GM12878 (cell line): ENCODE results near the gene KIF26A. TPM values are rescaled to one million over a fixed set of nuclear protein-coding genes. Genes with fewer than 3 reads are reported as not detected.

ENCODE experiments used
- ATAC-seq: fragments of 200-7000 bp; cut with Tn5 transposase; 3 replicates; pipeline ENCODE4 v1.9.1; 2020; ENCODE audit warnings: mild to moderate bottlenecking, moderate library complexity
- BruUV-seq: library from RNA; stranded (reverse); fragments of 400-500 nt; replicated peaks from 2 replicates; lab custom pipeline; 2021; lab: Mats Ljungman, UMichigan
- CTCF ChIA-PET: fragments of 300-600 bp; sonication (Branson Sonifier 250); formaldehyde crosslinking; extraction: SDS; loops from one replicate; lab custom pipeline; 2021; ENCODE audit warnings: inconsistent platforms; lab: Yijun Ruan, JAX
- POLR2A ChIA-PET: fragments of 350-600 bp; formaldehyde crosslinking; extraction: SDS; loops from one replicate; lab custom pipeline; 2021; ENCODE audit warnings: inconsistent platforms; lab: Charles Lee
- RAD21 ChIA-PET: fragments of 300-600 bp; sonication (Branson Sonifier 250); formaldehyde crosslinking; loops from one replicate; lab custom pipeline; 2023; ENCODE audit warnings: antibody characterized with exemption; ENCODE audit not compliant: unreplicated experiment; lab: Charles Lee
- SMC1A ChIA-PET: fragments of 300-600 bp; sonication (Branson Sonifier 250); formaldehyde crosslinking; loops from one replicate; lab custom pipeline; 2023; ENCODE audit not compliant: unreplicated experiment, uncharacterized antibody; lab: Charles Lee
- DNase-seq: peaks from one replicate; pipeline ENCODE4 v3.0.0-alpha.2; 2011; ENCODE audit warnings: low read depth, low spot score
- FAIRE-seq: peaks from 3 replicates; lab custom pipeline; 2011; peaks lifted over from hg19 to GRCh38; lab: Jason Lieb, UNC
- H2AFZ ChIP-seq: 2 replicates; pipeline ENCODE4 v1.6.0; 2011; ENCODE audit warnings: low read depth, low read length, control low read depth; ENCODE audit not compliant: control insufficient read depth
- H3K27ac ChIP-seq: 2 replicates; pipeline ENCODE4 v1.5.1; 2011; ENCODE audit warnings: control low read depth; ENCODE audit not compliant: control insufficient read depth, insufficient read depth
- H3K27me3 ChIP-seq, 2 experiments: replicated peaks in 1 of 2; 2 replicates each; pipeline versions ENCODE4 v1.6.0 to v1.6.1; 2011; ENCODE audit warnings: low read length in 1 of 2; ENCODE audit not compliant: control insufficient read depth in 2 of 2, insufficient read depth in 2 of 2
- H3K36me3 ChIP-seq, 2 experiments: 2 replicates each; pipeline ENCODE4 v1.5.1; 2011; ENCODE audit warnings: low read length in 1 of 2; ENCODE audit not compliant: control insufficient read depth in 2 of 2, insufficient read depth in 2 of 2
- H3K4me1 ChIP-seq: 2 replicates; pipeline ENCODE4 v1.6.1; 2011; ENCODE audit warnings: mild to moderate bottlenecking, low read length, moderate library complexity, mixed read lengths; ENCODE audit not compliant: control insufficient read depth, insufficient read depth
- H3K4me2 ChIP-seq: 2 replicates; pipeline ENCODE4 v1.6.0; 2011; ENCODE audit warnings: control low read depth; ENCODE audit not compliant: control insufficient read depth, insufficient read depth
- H3K4me3 ChIP-seq: fragments of 200-600 bp; sonication (generic); 2 replicates; pipeline ENCODE4 v1.5.1; 2016
- H3K79me2 ChIP-seq: 2 replicates; pipeline ENCODE4 v1.6.0; 2011; ENCODE audit warnings: low read length; ENCODE audit not compliant: control insufficient read depth, insufficient read depth
- H3K9ac ChIP-seq: 2 replicates; pipeline ENCODE4 v1.8.0; 2011; ENCODE audit warnings: low read length, control low read depth, mixed read lengths; ENCODE audit not compliant: control insufficient read depth, insufficient read depth
- H3K9me3 ChIP-seq: replicated peaks from 3 replicates; pipeline ENCODE4 v1.5.1; 2011; ENCODE audit warnings: mild to moderate bottlenecking, low read length; ENCODE audit not compliant: control insufficient read depth, insufficient read depth
- H4K20me1 ChIP-seq: 2 replicates; pipeline ENCODE4 v1.6.0; 2011; ENCODE audit not compliant: control insufficient read depth, insufficient read depth
- CREB1 ChIP-seq: IDR thresholded peaks from 2 replicates; pipeline ENCODE4 v1.6.1; 2012; ENCODE audit warnings: low read depth, mild to moderate bottlenecking, inconsistent platforms
- EGR1 ChIP-seq, 2 experiments: IDR thresholded peaks; 1 replicate in 1 of 2; 2 replicates in 1 of 2; pipeline ENCODE4 v1.6.1; 2011 to 2012; ENCODE audit warnings: low read depth in 2 of 2, low read length in 2 of 2, borderline replicate concordance in 1 of 2, mild to moderate bottlenecking in 1 of 2, moderate library complexity in 1 of 2
- ESRRA ChIP-seq: IDR thresholded peaks from 2 replicates; pipeline ENCODE4 v1.6.1; 2012; ENCODE audit warnings: mild to moderate bottlenecking, low read length, improper control_type of control experiment
- HDAC2 ChIP-seq: fragments of 200-600 bp; sonication (generic); IDR thresholded peaks from 2 replicates; pipeline ENCODE4 v1.6.1; 2017
- IRF4 ChIP-seq: IDR thresholded peaks from 2 replicates; pipeline ENCODE4 v1.6.1; 2011; ENCODE audit warnings: low read depth, low read length
- MTA3 ChIP-seq: IDR thresholded peaks from 2 replicates; pipeline ENCODE4 v1.6.1; 2012; ENCODE audit warnings: low read length, inconsistent platforms, borderline replicate concordance
- NFYB ChIP-seq: IDR thresholded peaks from 2 replicates; pipeline ENCODE4 v1.6.1; 2011; ENCODE audit warnings: low read depth, mild to moderate bottlenecking, low read length, improper control_type of control experiment, moderate library complexity; ENCODE audit not compliant: insufficient read depth
- POLR2AphosphoS2 ChIP-seq: IDR thresholded peaks from 2 replicates; pipeline ENCODE4 v1.6.1; 2011; ENCODE audit warnings: low read depth, mild to moderate bottlenecking, low read length, improper control_type of control experiment, moderate library complexity
- RB1 ChIP-seq: fragments of 450-650 bp; formaldehyde crosslinking; IDR thresholded peaks from 2 replicates; pipeline ENCODE4 v1.6.1; 2017; ENCODE audit warnings: mild to moderate bottlenecking, borderline replicate concordance
- RUNX3 ChIP-seq: IDR thresholded peaks from 2 replicates; pipeline ENCODE4 v1.6.1; 2012; ENCODE audit warnings: low read length, inconsistent platforms
- SMAD1 ChIP-seq: fragments of 450-650 bp; IDR thresholded peaks from 2 replicates; pipeline ENCODE4 v1.6.1; 2018; ENCODE audit warnings: mild to moderate bottlenecking, low read depth; ENCODE audit not compliant: partially characterized antibody
- STAT3 ChIP-seq: IDR thresholded peaks from 2 replicates; pipeline ENCODE4 v1.6.1; 2011; ENCODE audit warnings: low read depth, low read length, improper control_type of control experiment
- SUZ12 ChIP-seq: fragments of 200-600 bp; sonication (generic); IDR thresholded peaks from one replicate; pipeline ENCODE4 v1.6.1; 2018; ENCODE audit warnings: antibody characterized with exemption, mild to moderate bottlenecking; ENCODE audit not compliant: unreplicated experiment
- TCF3 ChIP-seq: IDR thresholded peaks from 2 replicates; pipeline ENCODE4 v1.6.1; 2012; ENCODE audit warnings: low read depth, mild to moderate bottlenecking, low read length, borderline replicate concordance; ENCODE audit not compliant: insufficient read depth
- WRNIP1 ChIP-seq: IDR thresholded peaks from 2 replicates; pipeline ENCODE4 v1.6.1; 2011; ENCODE audit warnings: low read depth, low read length, improper control_type of control experiment, borderline replicate concordance
- WGBS: methylation state at CpG from one replicate; pipeline ENCODE4 v1.1.6; 2016; ENCODE audit warnings: low lambda C conversion rate; ENCODE audit not compliant: insufficient replicate concordance, insufficient coverage; ENCODE audit errors: missing lambda C conversion rate; 5-methylcytosine and 5-hydroxymethylcytosine counted together
- in situ Hi-C: fragments of 300-500 bp; cut with MboI; formaldehyde crosslinking; loops from 9 replicates; pipeline ENCODE4 v1.14.3; 2018; ENCODE audit warnings: mixed read lengths
- intact Hi-C: fragments of 100-400 bp; cut with micrococcal nuclease; formaldehyde crosslinking; loops from one replicate; pipeline ENCODE4 v1.14.2; 2022; ENCODE audit not compliant: unreplicated experiment
- polyA plus RNA-seq, 11 experiments: library from polyadenylated mRNA; depleted of rRNA in 4 of 11; unstranded in 6 of 11; stranded (reverse) in 5 of 11; fragments of >200 nt; fragmentation: Nextera tagmentation in 4 of 11; fragmentation: Illumina TruSeq in 1 of 11; extraction: Ambion mirVana in 4 of 11; extraction: Trizol in 1 of 11; gene quantifications; 1 replicate in 1 of 11; 2 replicates in 10 of 11; pipeline versions ENCODE4 v1.2.1 to v1.2.3, GENCODE V29; 2011 to 2016; ENCODE audit warnings: inconsistent platforms in 2 of 11, missing spikeins in 2 of 11, low read depth in 1 of 11
- total RNA-seq, 4 experiments: library from RNA; depleted of rRNA in 3 of 4; stranded (reverse); fragments of >200 nt in 3 of 4; fragmentation: Illumina TruSeq in 1 of 4; extraction: Trizol in 1 of 4; gene quantifications; 2 replicates each; pipeline versions ENCODE4 v1.2.1 to v1.2.3, GENCODE V29; 2013 to 2021
- TF ChIP-seq, protein P1 (sequence below): fragments of 450-650 bp; IDR thresholded peaks from 2 replicates; pipeline ENCODE4 v1.6.1; 2017; ENCODE audit warnings: mild to moderate bottlenecking
- TF ChIP-seq, protein P2 (sequence below): IDR thresholded peaks from 2 replicates; pipeline ENCODE4 v1.6.1; 2011; ENCODE audit warnings: low read depth, low read length, improper control_type of control experiment, borderline replicate concordance

KIF26A gene
- total and polyA plus RNA-seq, 10 of the 15 experiments (the other 5 are each of a cell fraction or from before 2014, with no cell fraction given): 0.05 TPM; not detected in 9

DNA sequence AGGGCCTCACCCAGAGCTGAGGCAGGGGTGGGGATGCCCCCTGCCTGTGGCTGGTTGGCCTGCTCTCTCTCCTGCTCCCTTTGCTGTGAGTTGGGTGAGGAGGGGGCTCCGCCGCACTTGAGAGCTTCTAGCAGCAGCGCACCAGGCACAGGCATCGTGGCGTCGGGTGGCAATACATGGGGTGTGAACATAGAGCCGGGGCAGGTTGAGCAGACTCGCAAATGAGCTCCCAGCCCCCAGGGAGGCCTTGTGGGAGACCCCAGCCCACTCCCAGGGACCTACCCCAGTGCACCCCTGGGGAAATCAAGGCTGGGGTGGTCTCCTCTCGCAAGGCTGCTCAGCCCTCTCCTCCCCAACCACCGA is 54.5 kb downstream of the KIF26A start:
- H3K9me3 ChIP-seq: no peaks in the 10 kb centered on the region
- no peak overlapping the region for H2AFZ ChIP-seq
- no peak overlapping the region for H3K4me2 ChIP-seq
- ChIA-PET RAD21 (no interaction called here), POLR2A (no interaction called here)
- no peaks in the 10 kb centered on the region for H3K79me2 ChIP-seq
- intact Hi-C loops: no loop called here
- no TSS peak for BruUV-seq
- H4K20me1 ChIP-seq: no peaks in the 10 kb centered on the region
- peaks cover 5% of the 10 kb centered on the region; the same call in 1 of the 2 replicates for H3K4me1 ChIP-seq
- no peaks in the 10 kb centered on the region for H3K36me3 ChIP-seq
- 48% methylated on average over 9 of the region's 10 CpGs for WGBS
- FAIRE-seq: no peak
- ATAC-seq: no peak
- H3K27me3 ChIP-seq: no peaks in the 10 kb centered on the region
- DNase-seq: no peak
- in situ Hi-C loops: no loop called here
- TF ChIP-seq RB1 (no peak), SUZ12 (no peak), WRNIP1 (no peak), EGR1 (IDR thresholded peaks at IDR 0.05; ENCODE audit: borderline replicate concordance in 1 of 2, low read depth in 2 of 2, low read length in 2 of 2) (no peak), SMAD1 (no peak)
- TF ChIP-seq, all 136 proteins: peak for 0
- ChIA-PET CTCF (no interaction called here), SMC1A (no interaction called here)
- Histone ChIP-seq H3K4me3 (no peak overlapping the region), H3K27ac (no peak overlapping the region), H3K9ac (no peak overlapping the region)

GRCh38 chr14:104194016-104194415 is 55.6 kb downstream of the KIF26A start:
- POLR2A ChIA-PET: no interaction called here
- FAIRE-seq: no peak
- H3K9me3 ChIP-seq: no peaks in the 10 kb centered on the region
- H3K36me3 ChIP-seq: no peaks in the 10 kb centered on the region
- in situ Hi-C loops: no loop called here
- 62% methylated on average over 14 of the region's 14 CpGs for WGBS
- no peak overlapping the region for H2AFZ ChIP-seq
- H3K4me2 ChIP-seq: no peak overlapping the region
- H4K20me1 ChIP-seq: no peaks in the 10 kb centered on the region
- H3K4me3 ChIP-seq: no peak overlapping the region
- H3K27ac ChIP-seq: no peak overlapping the region
- no TSS peak for BruUV-seq
- peaks cover 5% of the 10 kb centered on the region; the same call in 1 of the 2 replicates for H3K4me1 ChIP-seq
- H3K9ac ChIP-seq: no peak overlapping the region
- H3K27me3 ChIP-seq: no peaks in the 10 kb centered on the region
- CTCF ChIA-PET: no interaction called here
- DNase-seq: no peak
- no peak for ATAC-seq
- no peaks in the 10 kb centered on the region for H3K79me2 ChIP-seq
- intact Hi-C loops: no loop called here
- SMC1A ChIA-PET: interaction anchor here (0.7 kb wide), 1 partner anchor 30 kb away, joined by 3 read pairs; no protein-coding TSS in a partner anchor
- RAD21 ChIA-PET: no interaction called here
- TF ChIP-seq ESRRA (no peak), NFYB (no peak), IRF4 (no peak), WRNIP1 (no peak), HDAC2 (no peak), MTA3 (no peak), TCF3 (no peak), CREB1 (no peak), POLR2AphosphoS2 (no peak), RUNX3 (no peak), STAT3 (no peak)
- TF ChIP-seq, protein P1, sequence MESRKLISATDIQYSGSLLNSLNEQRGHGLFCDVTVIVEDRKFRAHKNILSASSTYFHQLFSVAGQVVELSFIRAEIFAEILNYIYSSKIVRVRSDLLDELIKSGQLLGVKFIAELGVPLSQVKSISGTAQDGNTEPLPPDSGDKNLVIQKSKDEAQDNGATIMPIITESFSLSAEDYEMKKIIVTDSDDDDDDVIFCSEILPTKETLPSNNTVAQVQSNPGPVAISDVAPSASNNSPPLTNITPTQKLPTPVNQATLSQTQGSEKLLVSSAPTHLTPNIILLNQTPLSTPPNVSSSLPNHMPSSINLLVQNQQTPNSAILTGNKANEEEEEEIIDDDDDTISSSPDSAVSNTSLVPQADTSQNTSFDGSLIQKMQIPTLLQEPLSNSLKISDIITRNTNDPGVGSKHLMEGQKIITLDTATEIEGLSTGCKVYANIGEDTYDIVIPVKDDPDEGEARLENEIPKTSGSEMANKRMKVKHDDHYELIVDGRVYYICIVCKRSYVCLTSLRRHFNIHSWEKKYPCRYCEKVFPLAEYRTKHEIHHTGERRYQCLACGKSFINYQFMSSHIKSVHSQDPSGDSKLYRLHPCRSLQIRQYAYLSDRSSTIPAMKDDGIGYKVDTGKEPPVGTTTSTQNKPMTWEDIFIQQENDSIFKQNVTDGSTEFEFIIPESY: no peak
- TF ChIP-seq, protein P2, sequence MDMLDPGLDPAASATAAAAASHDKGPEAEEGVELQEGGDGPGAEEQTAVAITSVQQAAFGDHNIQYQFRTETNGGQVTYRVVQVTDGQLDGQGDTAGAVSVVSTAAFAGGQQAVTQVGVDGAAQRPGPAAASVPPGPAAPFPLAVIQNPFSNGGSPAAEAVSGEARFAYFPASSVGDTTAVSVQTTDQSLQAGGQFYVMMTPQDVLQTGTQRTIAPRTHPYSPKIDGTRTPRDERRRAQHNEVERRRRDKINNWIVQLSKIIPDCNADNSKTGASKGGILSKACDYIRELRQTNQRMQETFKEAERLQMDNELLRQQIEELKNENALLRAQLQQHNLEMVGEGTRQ: no peak
